ENCODE measurements around the gene SPATA20.

DNA sequence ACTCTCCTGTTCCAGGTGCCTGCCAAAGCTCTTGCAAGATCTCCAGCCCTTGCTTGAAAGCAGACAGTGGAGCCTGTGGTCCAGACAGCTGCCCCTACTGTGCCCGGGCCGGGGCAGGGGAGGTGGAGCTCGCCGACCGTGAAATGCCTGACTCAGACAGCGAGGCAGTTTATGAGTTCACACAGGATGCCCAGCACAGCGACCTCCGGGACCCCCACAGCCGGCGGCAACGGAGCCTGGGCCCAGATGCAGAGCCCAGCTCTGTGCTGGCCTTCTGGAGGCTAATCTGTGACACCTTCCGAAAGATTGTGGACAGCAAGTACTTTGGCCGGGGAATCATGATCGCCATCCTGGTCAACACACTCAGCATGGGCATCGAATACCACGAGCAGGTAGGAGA, 31.2 kb downstream of the SPATA20 start:
- TF ChIP-seq, protein P1, sequence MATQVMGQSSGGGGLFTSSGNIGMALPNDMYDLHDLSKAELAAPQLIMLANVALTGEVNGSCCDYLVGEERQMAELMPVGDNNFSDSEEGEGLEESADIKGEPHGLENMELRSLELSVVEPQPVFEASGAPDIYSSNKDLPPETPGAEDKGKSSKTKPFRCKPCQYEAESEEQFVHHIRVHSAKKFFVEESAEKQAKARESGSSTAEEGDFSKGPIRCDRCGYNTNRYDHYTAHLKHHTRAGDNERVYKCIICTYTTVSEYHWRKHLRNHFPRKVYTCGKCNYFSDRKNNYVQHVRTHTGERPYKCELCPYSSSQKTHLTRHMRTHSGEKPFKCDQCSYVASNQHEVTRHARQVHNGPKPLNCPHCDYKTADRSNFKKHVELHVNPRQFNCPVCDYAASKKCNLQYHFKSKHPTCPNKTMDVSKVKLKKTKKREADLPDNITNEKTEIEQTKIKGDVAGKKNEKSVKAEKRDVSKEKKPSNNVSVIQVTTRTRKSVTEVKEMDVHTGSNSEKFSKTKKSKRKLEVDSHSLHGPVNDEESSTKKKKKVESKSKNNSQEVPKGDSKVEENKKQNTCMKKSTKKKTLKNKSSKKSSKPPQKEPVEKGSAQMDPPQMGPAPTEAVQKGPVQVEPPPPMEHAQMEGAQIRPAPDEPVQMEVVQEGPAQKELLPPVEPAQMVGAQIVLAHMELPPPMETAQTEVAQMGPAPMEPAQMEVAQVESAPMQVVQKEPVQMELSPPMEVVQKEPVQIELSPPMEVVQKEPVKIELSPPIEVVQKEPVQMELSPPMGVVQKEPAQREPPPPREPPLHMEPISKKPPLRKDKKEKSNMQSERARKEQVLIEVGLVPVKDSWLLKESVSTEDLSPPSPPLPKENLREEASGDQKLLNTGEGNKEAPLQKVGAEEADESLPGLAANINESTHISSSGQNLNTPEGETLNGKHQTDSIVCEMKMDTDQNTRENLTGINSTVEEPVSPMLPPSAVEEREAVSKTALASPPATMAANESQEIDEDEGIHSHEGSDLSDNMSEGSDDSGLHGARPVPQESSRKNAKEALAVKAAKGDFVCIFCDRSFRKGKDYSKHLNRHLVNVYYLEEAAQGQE (IDR thresholded peaks at IDR 0.05; ENCODE audit: low read depth) = no peak
- TF ChIP-seq, protein P2, sequence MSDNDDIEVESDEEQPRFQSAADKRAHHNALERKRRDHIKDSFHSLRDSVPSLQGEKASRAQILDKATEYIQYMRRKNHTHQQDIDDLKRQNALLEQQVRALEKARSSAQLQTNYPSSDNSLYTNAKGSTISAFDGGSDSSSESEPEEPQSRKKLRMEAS (IDR thresholded peaks at IDR 0.05) = no peak
